GM18508 (cell line): Measurements from ENCODE around the gene FBH1.
A peak's percentile ranks its signal among the peaks of the same experiment; 100 is the strongest.
"Not testable (repeated sequence)": the region's sequence is repeated elsewhere in the genome, so short reads cannot be mapped to it uniquely, and the experiment has no call there.

Experiments
- ATAC-seq: cut with Tn5 transposase; IDR thresholded peaks from one replicate; pipeline ENCODE4 v1.9.1; 2021; ENCODE audit warnings: moderate number of reproducible peaks; ENCODE audit not compliant: insufficient read depth, unreplicated experiment

FBH1 gene

GRCh38 chr10:5873515-5873995 is 16.5 kb upstream of the FBH1 start:
- ATAC-seq, result peak; percentile 56

- no peak for ATAC-seq
Observed at GRCh38 chr10:5876181-5876768, 13.8 kb upstream of the FBH1 start.

- not testable (repeated sequence) for ATAC-seq
Observed at GRCh38 chr10:5877041-5877440, 13.0 kb upstream of the FBH1 start.

- no peak for ATAC-seq
Observed at GRCh38 chr10:5882961-5883360, 7.1 kb upstream of the FBH1 start.

- no peak for ATAC-seq
Observed at GRCh38 chr10:5885619-5886018, 4.4 kb upstream of the FBH1 start.

- no peak for ATAC-seq
Observed at GRCh38 chr10:5887029-5887428, 3.0 kb upstream of the FBH1 start.

- ATAC-seq, result no peak
Observed at GRCh38 chr10:5887641-5888040, 2.4 kb upstream of the FBH1 start.

- ATAC-seq, result no peak
Observed at GRCh38 chr10:5888351-5888750, 1.7 kb upstream of the FBH1 start.

GRCh38 chr10:5888843-5889623 is 1.0 kb upstream of the FBH1 start:
- no peak for ATAC-seq

GRCh38 chr10:5890452-5890915 is 441 bp downstream of the FBH1 start:
- ATAC-seq, result no peak

- no peak for ATAC-seq
Observed at GRCh38 chr10:5891009-5891408, 966 bp downstream of the FBH1 start.

- ATAC-seq, result no peak
Observed at GRCh38 chr10:5892007-5892406, 2.0 kb downstream of the FBH1 start.

GRCh38 chr10:5893321-5893720 is 3.3 kb downstream of the FBH1 start:
- no peak for ATAC-seq

- no peak for ATAC-seq
Observed at GRCh38 chr10:5894403-5894802, 4.4 kb downstream of the FBH1 start.

- no peak for ATAC-seq
Observed at GRCh38 chr10:5894873-5895272, 4.8 kb downstream of the FBH1 start.

- ATAC-seq, result no peak
Observed at GRCh38 chr10:5895365-5895764, 5.3 kb downstream of the FBH1 start.

GRCh38 chr10:5895804-5896203 is 5.8 kb downstream of the FBH1 start:
- ATAC-seq, result peak; percentile 46

GRCh38 chr10:5896208-5897052 is 6.4 kb downstream of the FBH1 start:
- no peak for ATAC-seq

- ATAC-seq, result no peak
Observed at GRCh38 chr10:5897053-5897340, 7.0 kb downstream of the FBH1 start.

GRCh38 chr10:5897504-5897903 is 7.5 kb downstream of the FBH1 start:
- ATAC-seq, result no peak

GRCh38 chr10:5898163-5898562 is 8.1 kb downstream of the FBH1 start:
- no peak for ATAC-seq
